Effector CD4-positive, alpha-beta T cell (primary cell): ENCODE measurements around the gene CD44.

ENCODE experiments used
- DNase-seq: peaks from one replicate; pipeline ENCODE4 v3.0.0-alpha.2; 2020

The CD44 gene

DNA sequence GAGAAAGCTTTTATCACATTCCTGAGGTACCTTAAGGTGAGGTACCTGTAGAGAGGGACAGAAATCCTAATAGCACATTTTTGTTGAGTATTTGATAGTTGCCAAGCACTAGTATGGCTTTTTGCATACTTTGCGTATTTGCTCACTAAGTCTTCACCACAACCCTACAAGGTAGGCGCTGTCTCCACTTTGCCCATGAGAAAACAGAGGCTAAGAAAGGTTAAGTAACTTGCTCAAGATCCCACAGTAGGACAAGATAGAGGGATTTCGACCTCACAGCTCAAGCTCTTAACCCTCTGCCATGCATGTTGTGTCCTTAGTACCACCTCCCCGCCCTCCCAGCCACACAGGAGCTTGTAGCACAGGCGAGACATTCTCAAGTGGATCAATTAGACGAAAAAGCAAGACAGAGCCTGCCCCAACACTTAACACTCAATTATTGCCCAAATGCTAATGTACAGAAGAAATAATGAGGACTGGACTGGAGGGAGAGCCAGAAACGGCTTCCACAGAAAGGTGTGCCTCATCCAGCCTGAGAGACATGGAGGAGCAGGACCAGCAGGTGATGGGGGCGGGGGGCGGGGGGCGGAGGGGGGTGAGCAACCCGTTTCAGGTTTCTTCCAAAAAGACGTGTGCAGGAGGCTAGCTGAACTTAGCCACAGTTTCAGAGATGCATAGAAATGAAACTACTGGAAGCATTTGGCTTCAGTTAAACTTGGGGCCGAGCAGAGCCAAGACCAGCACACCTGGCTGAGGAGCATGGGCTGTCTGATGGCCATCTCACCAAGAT, 26.7 kb upstream of the CD44 start:
- no peak for DNase-seq

- DNase-seq, result no peak
Observed at GRCh38 chr11:35112846-35113105, 26.2 kb upstream of the CD44 start.

DNA sequence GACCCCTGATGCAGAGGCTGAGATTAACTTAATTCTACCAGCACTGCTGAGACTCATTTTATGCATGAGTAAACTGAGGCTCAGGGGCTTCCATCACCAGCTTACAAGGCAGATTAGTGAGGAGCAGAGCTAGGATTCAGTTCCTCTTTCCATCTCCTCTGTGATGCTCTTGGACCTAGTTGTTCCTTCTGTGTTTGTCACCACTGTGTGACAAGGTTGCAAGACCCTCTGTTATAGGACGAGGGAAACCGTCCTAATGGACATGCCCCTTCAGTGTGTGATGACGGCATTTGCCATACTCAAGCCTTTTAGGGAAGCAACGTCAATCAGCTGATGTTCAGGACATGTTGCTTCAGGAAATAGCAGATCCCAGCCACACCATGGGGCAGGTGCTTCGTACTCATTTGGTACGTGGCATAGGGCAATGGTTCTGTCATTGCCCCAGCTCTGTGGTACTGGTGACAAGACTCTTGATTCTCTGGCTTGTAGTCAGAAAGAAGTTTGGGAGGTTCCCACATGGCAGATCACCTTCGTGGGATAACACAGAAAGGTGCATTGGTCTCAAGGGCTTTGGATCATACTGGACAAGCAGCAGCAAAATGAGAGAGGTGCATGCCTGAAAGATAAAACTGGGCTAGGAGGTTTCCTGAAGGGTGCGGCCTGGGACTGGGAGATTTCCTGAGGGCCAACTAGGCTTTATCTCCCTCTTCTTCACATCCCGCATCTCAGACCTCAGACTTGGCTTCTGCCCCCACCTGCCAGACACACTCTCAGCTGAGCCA, 23.9 kb upstream of the CD44 start:
- no peak for DNase-seq

DNA sequence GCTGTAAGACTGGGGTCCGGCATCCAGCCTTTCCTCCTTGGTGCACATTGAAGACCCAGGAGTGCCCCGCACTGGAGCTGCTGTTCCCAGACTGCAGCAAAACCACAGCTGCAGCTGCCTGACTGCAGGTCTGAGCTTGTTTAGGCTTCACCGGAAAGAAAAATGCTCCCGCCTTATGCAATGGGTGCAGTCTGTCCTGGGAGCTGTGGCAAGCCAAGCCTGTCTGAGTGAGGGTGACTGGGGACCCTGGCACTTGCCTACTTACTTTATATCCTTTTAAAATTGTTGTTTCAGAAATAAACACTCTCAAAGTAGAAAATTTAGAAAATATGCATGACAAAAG, 23.3 kb upstream of the CD44 start:
- no peak for DNase-seq

- no peak for DNase-seq
Observed at GRCh38 chr11:35116245-35116644, 22.7 kb upstream of the CD44 start.

DNA sequence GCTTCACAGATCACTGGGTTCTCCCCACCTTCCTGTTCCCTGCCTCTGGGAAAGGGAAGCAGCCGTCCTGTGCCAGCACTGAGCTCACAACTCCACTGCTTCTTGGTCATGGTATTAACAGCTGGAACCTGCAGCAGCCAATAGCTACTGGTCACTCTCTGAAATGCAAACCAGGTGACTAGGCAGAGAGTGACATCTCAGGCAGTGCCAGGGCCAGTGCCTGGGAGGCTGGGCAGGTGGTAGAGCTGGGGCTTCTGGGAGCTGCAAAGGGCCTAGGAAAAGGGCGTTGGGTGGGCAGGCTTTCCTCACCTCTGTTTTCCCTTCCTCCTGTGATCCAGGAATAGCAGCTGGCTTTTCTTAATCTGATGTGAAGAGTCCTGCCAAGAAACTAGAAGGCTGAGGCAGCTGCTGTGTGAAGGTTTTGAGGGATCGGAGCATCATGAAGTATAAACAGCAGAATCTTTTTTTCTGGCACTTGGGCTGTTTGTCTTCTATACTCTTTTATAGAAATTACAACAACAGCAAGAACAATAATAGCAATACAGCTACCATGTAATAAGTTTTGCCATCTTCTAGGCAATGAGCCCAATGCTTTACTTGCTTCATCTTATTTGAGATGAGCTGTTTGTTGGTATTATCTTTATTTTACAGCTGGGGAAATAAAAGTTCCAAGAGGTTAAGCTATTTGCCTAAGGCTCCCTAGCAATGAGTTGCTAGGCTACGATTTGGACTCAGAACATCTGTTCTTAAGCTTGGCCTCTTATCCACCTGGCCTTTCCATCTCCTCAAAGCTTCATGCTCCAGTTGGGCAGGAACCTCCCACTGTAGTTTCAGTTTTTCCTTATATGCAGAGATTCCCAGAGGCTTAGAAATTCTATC, 22.0 kb upstream of the CD44 start:
- DNase-seq, result no peak

DNA sequence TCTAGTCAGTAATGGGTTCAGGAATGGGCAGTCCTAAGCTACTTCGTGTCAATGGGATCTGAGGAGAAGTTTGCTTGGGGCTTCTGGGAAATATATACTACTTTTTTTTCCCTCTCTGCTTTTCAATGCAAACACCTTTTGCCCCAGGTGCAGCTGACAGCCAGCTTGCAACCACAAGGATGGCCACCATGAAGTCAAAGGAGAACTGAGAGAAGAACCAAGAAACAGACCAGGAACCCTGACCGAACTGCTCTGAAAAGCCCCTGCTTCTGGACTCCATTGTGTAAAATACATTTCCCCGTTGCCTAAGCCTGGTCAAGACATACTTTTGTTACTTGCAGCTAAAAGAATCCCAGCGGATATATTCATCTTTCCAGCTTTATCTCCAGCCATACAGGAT, 20.1 kb upstream of the CD44 start:
- DNase-seq, result no peak

DNA sequence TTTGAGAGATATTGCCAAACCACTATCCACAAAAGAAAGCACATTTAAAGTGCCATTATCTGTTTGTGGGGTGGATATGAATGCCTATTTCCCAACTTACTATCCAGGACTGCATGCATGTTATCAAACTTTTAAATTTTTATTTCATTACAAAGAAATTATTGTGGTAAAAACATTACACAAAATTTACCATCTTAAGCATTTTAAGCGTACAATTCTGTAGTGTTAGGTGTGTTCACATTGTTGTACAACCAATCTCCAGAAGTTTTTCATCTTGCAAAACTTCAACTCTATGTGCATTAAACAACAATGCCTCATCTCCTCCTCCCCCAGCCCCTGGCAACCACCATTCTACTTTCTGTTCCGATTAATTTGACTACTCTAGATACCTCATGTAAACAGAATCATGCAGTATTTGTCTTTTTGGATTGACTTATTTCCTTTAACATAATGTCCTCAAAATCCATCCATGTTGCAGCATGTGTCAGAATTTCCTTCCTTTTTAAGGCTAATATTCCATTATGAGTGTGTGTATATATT, 17.6 kb upstream of the CD44 start:
- DNase-seq, result no peak

DNA sequence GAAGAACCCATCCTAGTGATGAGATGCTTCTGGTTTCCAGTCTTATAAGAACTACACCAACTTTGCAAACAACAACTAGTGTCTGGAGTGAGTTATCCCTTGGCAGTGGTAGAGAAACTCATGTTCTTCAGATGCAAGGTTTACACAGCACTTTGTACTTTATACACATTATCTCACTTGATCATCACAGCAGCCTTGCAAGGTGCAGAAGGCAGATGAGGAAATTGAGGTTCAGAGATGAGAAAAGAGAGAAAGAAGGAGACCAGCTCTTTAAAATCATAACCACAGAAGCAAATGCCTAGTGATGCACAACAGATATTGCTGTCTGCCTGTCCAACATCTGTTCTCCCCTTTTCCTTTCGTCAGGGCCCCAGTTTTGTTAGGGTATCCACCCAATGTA, 16.7 kb upstream of the CD44 start:
- DNase-seq, result no peak

DNA sequence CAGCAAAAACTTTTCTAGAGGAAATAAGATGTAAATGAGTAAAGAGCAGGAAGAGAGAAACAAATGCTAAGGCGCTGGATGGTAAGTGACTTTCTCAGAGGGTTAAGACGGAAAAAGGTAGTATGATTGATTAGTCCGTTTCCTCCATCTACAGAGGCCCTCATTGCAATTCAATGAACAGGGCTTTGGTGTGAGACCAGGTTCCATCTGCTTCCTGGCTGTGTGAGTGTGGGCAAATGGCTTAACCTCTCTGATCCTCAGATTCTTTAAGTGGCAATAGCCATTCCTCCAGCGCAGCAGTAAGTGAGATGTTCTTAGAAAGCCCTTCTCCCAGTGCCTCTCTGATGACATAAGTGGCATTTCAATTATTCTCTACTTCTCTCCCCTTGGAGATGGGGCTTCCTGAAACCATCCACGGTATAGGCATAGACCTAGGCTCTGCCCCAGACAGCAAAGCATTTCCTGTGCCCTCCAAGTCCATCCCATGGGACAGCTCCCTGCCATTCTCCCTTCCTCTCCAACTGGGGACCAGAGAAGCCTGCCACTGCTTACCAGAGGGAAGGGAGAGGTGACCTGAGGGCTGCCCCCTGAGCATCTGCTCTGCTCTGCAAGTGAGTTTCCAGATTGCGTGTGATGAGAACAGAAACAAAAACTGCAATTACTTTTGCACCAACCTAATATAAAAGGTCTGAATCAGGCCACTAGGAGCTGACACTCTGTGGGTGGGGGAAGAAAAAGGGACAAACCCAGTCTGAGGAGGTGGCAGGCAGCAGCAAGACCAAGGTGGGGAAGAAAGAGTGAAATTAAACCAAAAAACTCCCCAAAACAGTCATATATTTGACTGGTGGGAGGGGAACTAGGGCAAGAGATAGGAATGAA, 12.7 kb upstream of the CD44 start:
- DNase-seq, result no peak

DNA sequence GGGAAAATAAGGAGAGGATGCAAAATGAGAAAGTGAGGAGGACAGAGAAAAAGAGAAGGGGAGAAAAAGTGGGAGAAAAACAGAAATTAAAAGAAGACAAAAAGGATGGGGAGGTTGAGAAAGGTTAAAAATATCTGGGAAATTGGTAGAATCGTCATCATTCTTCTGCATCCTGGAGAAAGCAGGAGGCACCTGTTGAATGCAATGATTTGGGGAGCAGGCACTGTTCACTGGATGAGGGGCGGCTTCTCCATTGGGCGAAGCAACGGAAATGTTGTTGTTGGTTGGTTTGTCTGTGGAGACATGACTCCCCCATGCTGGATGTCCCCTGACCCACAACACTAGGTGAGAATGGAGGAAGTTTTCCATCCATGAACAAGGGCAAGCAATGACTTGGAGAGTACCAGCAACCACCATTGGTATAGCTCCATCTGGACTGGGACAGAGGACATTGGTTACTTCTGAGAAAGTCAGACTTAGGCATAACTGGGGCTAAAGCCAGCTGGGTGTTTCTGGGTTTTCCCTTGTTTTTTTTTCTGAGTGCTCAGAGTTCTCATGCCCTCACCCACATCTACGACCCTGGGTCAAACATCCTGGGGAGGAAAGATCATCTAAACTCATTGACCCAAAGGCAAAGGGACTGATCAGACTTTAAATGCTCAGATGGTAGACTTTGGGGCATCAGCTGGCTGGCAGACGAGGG, 11.9 kb upstream of the CD44 start:
- DNase-seq, result no peak

DNA sequence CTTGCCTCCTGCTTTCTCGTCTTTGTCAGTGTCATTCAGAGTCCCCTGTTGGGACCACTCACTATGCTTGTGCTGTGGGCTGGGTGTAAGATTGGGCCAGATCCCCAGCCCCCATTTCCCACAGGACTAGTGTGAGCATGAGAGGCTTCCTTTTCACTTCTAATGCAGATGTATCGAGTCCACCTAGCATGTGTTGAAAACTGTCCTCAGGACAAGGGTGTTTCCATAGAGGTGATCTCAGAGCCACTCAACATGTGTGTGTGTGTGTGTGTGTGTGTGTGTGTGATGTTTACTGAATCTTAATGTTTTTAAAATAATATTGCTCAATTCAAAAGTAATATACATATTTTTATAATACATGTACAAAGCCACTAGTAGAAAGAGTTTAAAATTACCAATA, 11.4 kb upstream of the CD44 start:
- no peak for DNase-seq

- no peak for DNase-seq
Observed at GRCh38 chr11:35131094-35131493, 7.9 kb upstream of the CD44 start.

DNA sequence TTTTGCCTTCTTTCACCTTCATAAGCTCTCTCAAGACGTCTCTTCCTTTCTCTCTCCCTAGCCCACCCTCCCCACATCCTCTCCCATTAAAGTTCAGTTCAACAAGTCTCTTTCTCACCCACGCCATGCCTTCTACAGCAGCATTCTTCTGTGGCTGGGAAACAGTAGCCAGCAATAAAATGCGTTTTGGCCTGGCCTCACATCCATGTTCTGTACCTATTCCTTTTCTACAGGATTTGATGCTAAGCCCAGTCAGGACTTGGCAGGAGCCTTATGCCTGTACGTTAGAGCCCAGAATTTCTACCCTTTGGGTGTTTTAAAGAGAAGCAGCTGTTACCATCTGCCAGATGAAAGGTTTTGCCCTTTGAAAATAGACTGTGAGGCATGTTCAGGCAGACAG, 7.1 kb upstream of the CD44 start:
- DNase-seq, result no peak

- DNase-seq, result no peak
Observed at GRCh38 chr11:35133656-35134055, 5.3 kb upstream of the CD44 start.

DNA sequence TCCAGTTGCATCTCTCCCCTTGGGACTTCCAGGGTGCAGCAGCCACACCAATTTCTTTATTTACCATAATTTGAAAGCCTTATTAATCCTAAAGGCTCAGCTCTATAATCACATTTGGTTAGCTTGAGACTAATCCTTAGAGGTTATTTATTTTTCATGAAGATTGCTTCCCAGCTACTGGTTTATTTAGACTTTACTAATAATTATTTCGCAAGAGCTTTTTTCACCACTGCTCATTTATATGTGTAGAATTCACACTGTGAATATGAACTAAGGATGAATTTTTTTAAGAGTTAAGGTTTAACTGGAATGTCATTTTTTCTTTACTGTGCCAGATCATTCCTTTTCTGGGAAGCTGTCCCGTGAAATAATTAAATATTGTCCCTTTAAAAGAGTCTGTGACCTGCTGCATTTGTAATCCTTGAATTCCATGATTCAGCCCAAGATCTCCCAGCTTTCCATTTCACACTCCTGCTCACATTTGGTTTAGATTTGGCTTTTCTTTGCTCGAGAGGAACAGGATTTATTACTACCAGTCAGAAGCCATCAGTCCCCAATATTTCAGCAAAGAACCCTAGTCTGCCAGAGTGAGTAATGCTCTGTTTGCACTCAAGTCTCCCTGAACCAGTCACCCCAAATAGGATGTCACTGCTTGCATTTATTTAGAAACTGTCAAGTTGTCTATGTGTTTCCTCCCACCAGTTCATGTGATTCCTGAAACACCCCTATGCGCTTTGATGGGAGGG, 4.4 kb upstream of the CD44 start:
- no peak for DNase-seq

GRCh38 chr11:35135222-35135621, 3.7 kb upstream of the CD44 start:
- no peak for DNase-seq

DNA sequence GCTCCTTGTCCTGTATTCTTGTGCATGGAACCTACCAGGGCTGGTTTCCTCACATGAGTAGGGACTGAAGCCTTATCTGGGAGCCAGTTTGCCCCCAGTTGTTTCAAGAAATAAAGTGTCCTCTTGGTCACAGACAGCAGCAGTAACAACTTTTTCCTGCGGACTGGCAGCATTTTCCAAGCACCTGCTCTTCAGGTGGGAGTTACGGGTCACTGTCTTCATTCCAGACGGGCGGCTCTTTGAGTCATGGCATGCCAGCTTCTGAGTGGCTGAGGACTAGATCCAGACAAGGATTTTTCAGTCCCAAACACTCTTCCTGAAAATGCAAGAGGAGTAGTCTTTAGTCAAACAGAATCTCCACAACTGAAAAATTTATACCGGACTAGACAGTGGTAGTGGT, 2.7 kb upstream of the CD44 start:
- DNase-seq, result no peak

GRCh38 chr11:35138058-35138457, 913 bp upstream of the CD44 start:
- DNase-seq, result no peak

DNA sequence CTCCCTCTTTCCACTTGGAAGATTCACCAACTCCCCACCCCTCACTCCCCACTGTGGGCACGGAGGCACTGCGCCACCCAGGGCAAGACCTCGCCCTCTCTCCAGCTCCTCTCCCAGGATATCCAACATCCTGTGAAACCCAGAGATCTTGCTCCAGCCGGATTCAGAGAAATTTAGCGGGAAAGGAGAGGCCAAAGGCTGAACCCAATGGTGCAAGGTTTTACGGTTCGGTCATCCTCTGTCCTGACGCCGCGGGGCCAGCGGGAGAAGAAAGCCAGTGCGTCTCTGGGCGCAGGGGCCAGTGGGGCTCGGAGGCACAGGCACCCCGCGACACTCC, 397 bp upstream of the CD44 start:
- DNase-seq, result no peak

GRCh38 chr11:35139722-35140282, 831 bp downstream of the CD44 start:
- DNase-seq, result no peak
